H9 (cell line): ENCODE data around the gene QSOX1. TPM values are rescaled to one million over a fixed set of nuclear protein-coding genes. Genes with fewer than 3 reads are reported as not detected.

Experiments
- DNase-seq: peaks from one replicate; pipeline ENCODE4 v3.0.0-alpha.2; 2017
- H2AFZ ChIP-seq: one replicate; pipeline ENCODE4 v1.6.1; 2013; ENCODE audit warnings: mild to moderate bottlenecking, low read length, control low read depth, moderate library complexity
- H2AK5ac ChIP-seq: 2 replicates; pipeline ENCODE4 v1.6.1; 2013; ENCODE audit warnings: low read length, control low read depth, mixed read lengths; ENCODE audit not compliant: insufficient read length
- H2BK120ac ChIP-seq: one replicate; pipeline ENCODE4 v1.6.1; 2013; ENCODE audit warnings: low read depth, mild to moderate bottlenecking, low read length, control low read depth, inconsistent platforms; ENCODE audit not compliant: poor library complexity, severe bottlenecking
- H2BK12ac ChIP-seq: 2 replicates; pipeline ENCODE4 v1.6.1; 2013; ENCODE audit warnings: low read length, control low read depth, mixed read lengths, low read depth; ENCODE audit not compliant: insufficient read length
- H2BK15ac ChIP-seq: 2 replicates; pipeline ENCODE4 v1.6.1; 2013; ENCODE audit warnings: low read depth, low read length, control low read depth
- H2BK20ac ChIP-seq: one replicate; pipeline ENCODE4 v1.6.1; 2013; ENCODE audit warnings: low read depth, mild to moderate bottlenecking, low read length, control low read depth, inconsistent platforms; ENCODE audit not compliant: poor library complexity, severe bottlenecking
- H2BK5ac ChIP-seq: 2 replicates; pipeline ENCODE4 v1.6.1; 2013; ENCODE audit warnings: low read length, control low read depth, mixed read lengths; ENCODE audit not compliant: insufficient read length
- H3K14ac ChIP-seq: 2 replicates; pipeline ENCODE4 v1.6.1; 2013; ENCODE audit warnings: low read length, control low read depth; ENCODE audit not compliant: insufficient read depth
- H3K18ac ChIP-seq: 2 replicates; pipeline ENCODE4 v1.6.1; 2013; ENCODE audit warnings: low read depth, mild to moderate bottlenecking, mixed read lengths, low read length, control low read depth; ENCODE audit not compliant: insufficient read length
- H3K23ac ChIP-seq: 2 replicates; pipeline ENCODE4 v1.6.1; 2013; ENCODE audit warnings: low read length, control low read depth, mixed read lengths, low read depth; ENCODE audit not compliant: insufficient read length
- H3K23me2 ChIP-seq: 2 replicates; pipeline ENCODE4 v1.6.1; 2013; ENCODE audit warnings: low read depth, mild to moderate bottlenecking, mixed read lengths, low read length, control low read depth; ENCODE audit not compliant: insufficient read length, poor library complexity, severe bottlenecking
- H3K27ac ChIP-seq: 2 replicates; pipeline ENCODE4 v1.5.1; 2013; ENCODE audit warnings: low read length, control low read depth, mixed read lengths, low read depth; ENCODE audit not compliant: insufficient read length
- H3K27me3 ChIP-seq: 2 replicates; pipeline ENCODE4 v1.6.1; 2013; ENCODE audit warnings: low read length, control low read depth, inconsistent platforms; ENCODE audit not compliant: insufficient read depth
- H3K4ac ChIP-seq: 2 replicates; pipeline ENCODE4 v1.6.1; 2013; ENCODE audit warnings: low read depth, mild to moderate bottlenecking, control low read depth, inconsistent platforms, low read length, moderate library complexity
- H3K4me1 ChIP-seq: 2 replicates; pipeline ENCODE4 v1.6.1; 2013; ENCODE audit warnings: low read length, control low read depth, inconsistent platforms; ENCODE audit not compliant: insufficient read depth
- H3K4me2 ChIP-seq: 2 replicates; pipeline ENCODE4 v1.6.1; 2013; ENCODE audit warnings: low read length, control low read depth, mixed read lengths; ENCODE audit not compliant: insufficient read length, insufficient read depth
- H3K56ac ChIP-seq: 2 replicates; pipeline ENCODE4 v1.6.1; 2013; ENCODE audit warnings: low read depth, mild to moderate bottlenecking, mixed read lengths, low read length, control low read depth; ENCODE audit not compliant: insufficient read length
- H3K79me1 ChIP-seq: 2 replicates; pipeline ENCODE4 v1.6.1; 2013; ENCODE audit warnings: low read depth, mild to moderate bottlenecking, moderate library complexity, low read length, control low read depth, inconsistent platforms; ENCODE audit not compliant: insufficient read depth, poor library complexity, severe bottlenecking
- H3K79me2 ChIP-seq: 2 replicates; pipeline ENCODE4 v1.6.1; 2013; ENCODE audit warnings: low read length, control low read depth, inconsistent platforms; ENCODE audit not compliant: insufficient read depth
- H3K9ac ChIP-seq: 2 replicates; pipeline ENCODE4 v1.6.1; 2013; ENCODE audit warnings: low read length, control low read depth, mixed read lengths; ENCODE audit not compliant: insufficient read length; ENCODE audit errors: extremely low read depth
- H3K9me3 ChIP-seq: one replicate; pipeline ENCODE4 v1.6.1; 2013; ENCODE audit warnings: low read depth, low read length, inconsistent platforms; ENCODE audit not compliant: control insufficient read depth
- H3T11ph ChIP-seq: one replicate; pipeline ENCODE4 v1.6.1; 2013; ENCODE audit warnings: mild to moderate bottlenecking, low read length, control low read depth, inconsistent platforms
- H4K20me1 ChIP-seq: one replicate; pipeline ENCODE4 v1.6.1; 2013; ENCODE audit not compliant: control insufficient read depth, insufficient read length, insufficient read depth
- H4K5ac ChIP-seq: 2 replicates; pipeline ENCODE4 v1.6.1; 2013; ENCODE audit warnings: low read depth, mild to moderate bottlenecking, mixed read lengths, low read length, control low read depth; ENCODE audit not compliant: insufficient read length
- H4K8ac ChIP-seq: replicated peaks from 2 replicates; pipeline ENCODE4 v1.6.1; 2013; ENCODE audit warnings: low read length, control low read depth, mixed read lengths, low read depth; ENCODE audit not compliant: insufficient read length
- H4K91ac ChIP-seq: 2 replicates; pipeline ENCODE4 v1.6.1; 2013; ENCODE audit warnings: low read depth, mild to moderate bottlenecking, moderate library complexity, mixed read lengths, low read length, control low read depth; ENCODE audit not compliant: insufficient read length
- H3K27ac Mint-ChIP-seq, 3 experiments: 2 replicates in 2 of 3; 3 replicates in 1 of 3; pipeline ENCODE4 v1.8.0; 2020 to 2021; ENCODE audit warnings: mixed read lengths in 3 of 3, mild to moderate bottlenecking in 1 of 3, moderate library complexity in 1 of 3
- H3K27me3 Mint-ChIP-seq: 2 replicates; pipeline ENCODE4 v1.8.0; 2021; ENCODE audit warnings: low read depth, mild to moderate bottlenecking, moderate library complexity, mixed read lengths
- H3K36me3 Mint-ChIP-seq, 3 experiments: 2 replicates in 2 of 3; 3 replicates in 1 of 3; pipeline ENCODE4 v1.8.0; 2020 to 2021; ENCODE audit warnings: low read depth in 3 of 3, mixed read lengths in 3 of 3; ENCODE audit not compliant: insufficient read depth in 1 of 3
- H3K4me1 Mint-ChIP-seq, 2 experiments: 2 replicates each; pipeline ENCODE4 v1.8.0; 2020; ENCODE audit warnings: mixed read lengths in 2 of 2
- H3K4me3 Mint-ChIP-seq, 2 experiments: 2 replicates in 1 of 2; 3 replicates in 1 of 2; pipeline ENCODE4 v1.8.0; 2020 to 2021; ENCODE audit warnings: mild to moderate bottlenecking in 2 of 2, mixed read lengths in 2 of 2, moderate library complexity in 1 of 2
- H3K9me3 Mint-ChIP-seq, 2 experiments: 2 replicates in 1 of 2; 3 replicates in 1 of 2; pipeline ENCODE4 v1.8.0; 2020; ENCODE audit warnings: mild to moderate bottlenecking in 2 of 2, mixed read lengths in 2 of 2, moderate library complexity in 1 of 2
- CTCF ChIP-seq: fragments of 200-600 bp; sonication (generic); conservative IDR thresholded peaks from 3 replicates; pipeline ENCODE4 v1.8.0; 2021; ENCODE audit warnings: antibody characterized with exemption, mild to moderate bottlenecking
- WGBS: extraction: QIAGEN DNeasy Blood & Tissue Kit; methylation state at CpG from one replicate; pipeline ENCODE4 v1.1.7; 2013; ENCODE audit warnings: missing lambda C conversion rate, low lambda C conversion rate, mixed read lengths; ENCODE audit not compliant: insufficient read length; ENCODE audit errors: extremely low coverage; 5-methylcytosine and 5-hydroxymethylcytosine counted together
- total RNA-seq: library from RNA; stranded (reverse); gene quantifications from 2 replicates; pipeline ENCODE4 v1.2.1, GENCODE V29; 2021

The QSOX1 gene
- total RNA-seq, 1 experiment from 2014 or later = 79.2 TPM

GRCh38 chr1:180168786-180169639 is 14.3 kb downstream of the QSOX1 start:
- Histone ChIP-seq H3T11ph (no peak overlapping the region), H3K79me2 (no peaks in the 10 kb centered on the region), H4K8ac (no peak overlapping the region), H2AK5ac (no peak overlapping the region), H4K5ac (no peak overlapping the region), H2BK20ac (no peak overlapping the region), H3K18ac (no peak overlapping the region), H3K56ac (no peak overlapping the region), H3K9ac (no peak overlapping the region), H2BK15ac (no peak overlapping the region), H2AFZ (no peak overlapping the region), H3K27ac (no peak overlapping the region), H2BK120ac (no peak overlapping the region), H3K9me3 (no peaks in the 10 kb centered on the region), H3K27me3 (no peaks in the 10 kb centered on the region), H3K79me1 (no peaks in the 10 kb centered on the region), H2BK5ac (no peak overlapping the region), H4K91ac (no peak overlapping the region), H3K14ac (no peak overlapping the region; the same call in 1 of the 2 replicates), H3K4me1 (peaks cover 2% of the 10 kb centered on the region; the same call in 1 of the 2 replicates), H3K4ac (no peak overlapping the region), H3K23ac (no peak overlapping the region), H3K4me2 (no peak overlapping the region), H2BK12ac (no peak overlapping the region), H3K23me2 (no peaks in the 10 kb centered on the region), H4K20me1 (no peaks in the 10 kb centered on the region)
- peak; percentile 87 for DNase-seq
- peak overlapping the region; percentile 50 to 93 (median 85); a peak in 4 of 7 replicates for H3K27ac Mint-ChIP-seq
- H3K4me1 Mint-ChIP-seq = peaks cover 39 to 44% of the 10 kb centered on the region in 2 experiments
- peaks cover 5 to 7% (median 5%) of the 10 kb centered on the region in 3 experiments; a peak in 5 of 7 replicates for H3K36me3 Mint-ChIP-seq
- WGBS = no CpG with 5 or more reads among the region's 12 CpGs
- H3K9me3 Mint-ChIP-seq = no peaks in the 10 kb centered on the region
- H3K4me3 Mint-ChIP-seq = no peak overlapping the region
- TF ChIP-seq CTCF = peak; percentile 80
- H3K27me3 Mint-ChIP-seq = no peaks in the 10 kb centered on the region
